Measurements from ENCODE around the gene ADAMTS7. TPM values are rescaled to one million over a fixed set of nuclear protein-coding genes. Genes with fewer than 3 reads are reported as not detected.

Gene ADAMTS7
- total RNA-seq, 1 experiment from 2014 or later = 23.1 TPM

GRCh38 chr15:78810003-78810361 is 1.3 kb downstream of the ADAMTS7 start:
- Mint-ChIP-seq H3K27me3 (ENCODE audit: low read depth) (peaks cover 30% of the 10 kb centered on the region), H3K27ac (no peak overlapping the region), H3K4me3 (peak overlapping the region; percentile 80 to 87), H3K4me1 (peaks cover 31 to 39% of the 10 kb centered on the region in 2 experiments), H3K9me3 (no peaks in the 10 kb centered on the region), H3K36me3 (ENCODE audit: insufficient read depth in 1 of 3, low read depth in 3 of 3) (no peaks in the 10 kb centered on the region; a peak in 2 of 7 replicates)
- Histone ChIP-seq H4K5ac (ENCODE audit: insufficient read length, low read depth, low read length) (no peak overlapping the region), H2AK5ac (ENCODE audit: insufficient read length, low read length) (no peak overlapping the region), H2BK120ac (ENCODE audit: low read depth, low read length, poor library complexity, severe bottlenecking) (no peak overlapping the region), H3K27ac (ENCODE audit: insufficient read length, low read depth, low read length) (no peak overlapping the region), H2BK12ac (ENCODE audit: insufficient read length, low read depth, low read length) (no peak overlapping the region), H3T11ph (ENCODE audit: low read length) (no peak overlapping the region), H3K4ac (ENCODE audit: low read depth, low read length) (no peak overlapping the region), H3K14ac (ENCODE audit: insufficient read depth, low read length) (no peak overlapping the region; the same call in 1 of the 2 replicates), H3K9me3 (ENCODE audit: control insufficient read depth, low read depth, low read length) (no peaks in the 10 kb centered on the region), H3K79me1 (ENCODE audit: insufficient read depth, low read depth, low read length, poor library complexity, severe bottlenecking) (no peaks in the 10 kb centered on the region), H3K4me2 (ENCODE audit: insufficient read depth, insufficient read length, low read length) (peak overlapping the region; percentile 80), H4K91ac (ENCODE audit: insufficient read length, low read depth, low read length) (no peak overlapping the region), H3K27me3 (ENCODE audit: insufficient read depth, low read length) (no peaks in the 10 kb centered on the region; the same call in 1 of the 2 replicates), H3K79me2 (ENCODE audit: insufficient read depth, low read length) (no peaks in the 10 kb centered on the region; the same call in 1 of the 2 replicates), H3K56ac (ENCODE audit: insufficient read length, low read depth, low read length) (no peak overlapping the region), H2BK20ac (ENCODE audit: low read depth, low read length, poor library complexity, severe bottlenecking) (no peak overlapping the region), H3K9ac (ENCODE audit: extremely low read depth, insufficient read length, low read length) (peak overlapping the region; percentile 24), H3K18ac (ENCODE audit: insufficient read length, low read depth, low read length) (no peak overlapping the region), H3K23ac (ENCODE audit: insufficient read length, low read depth, low read length) (no peak overlapping the region), H4K8ac (replicated peaks; ENCODE audit: insufficient read length, low read depth, low read length) (no peak overlapping the region), H2AFZ (ENCODE audit: low read length) (no peak overlapping the region), H3K4me1 (ENCODE audit: insufficient read depth, low read length) (peaks cover 3% of the 10 kb centered on the region; the same call in 1 of the 2 replicates), H2BK15ac (ENCODE audit: low read depth, low read length) (no peak overlapping the region), H4K20me1 (ENCODE audit: control insufficient read depth, insufficient read depth, insufficient read length) (no peaks in the 10 kb centered on the region), H3K23me2 (ENCODE audit: insufficient read length, low read depth, low read length, poor library complexity, severe bottlenecking) (peaks cover 12% of the 10 kb centered on the region), H2BK5ac (ENCODE audit: insufficient read length, low read length) (no peak overlapping the region)
- no CpG with 5 or more reads among the region's 11 CpGs for WGBS (ENCODE audit: extremely low coverage, insufficient read length, low lambda C conversion rate)
- no peak for TF ChIP-seq CTCF (conservative IDR thresholded peaks at IDR 0.05)
- DNase-seq = no peak
